IMR-90 (cell line): Measurements from ENCODE around the gene CTDP1. TPM values are rescaled to one million over a fixed set of nuclear protein-coding genes. Genes with fewer than 3 reads are reported as not detected.

ENCODE experiments used
- ATAC-seq: fragments of 200-7000 bp; cut with Tn5 transposase; 2 replicates; pipeline ENCODE4 v1.9.1; 2020; ENCODE audit warnings: low read depth, mild to moderate bottlenecking, moderate library complexity
- BruUV-seq: library from RNA; stranded (reverse); fragments of 400-500 nt; replicated peaks from 2 replicates; lab custom pipeline; 2021; lab: Mats Ljungman, UMichigan
- CTCF ChIA-PET: fragments of 300-600 bp; formaldehyde crosslinking; extraction: SDS; loops from one replicate; lab custom pipeline; 2021; ENCODE audit warnings: antibody characterized with exemption; lab: Yijun Ruan, JAX
- POLR2A ChIA-PET: fragments of 300-600 bp; sonication (Branson Sonifier 250); formaldehyde crosslinking; loops from one replicate; lab custom pipeline; 2022; ENCODE audit warnings: antibody characterized with exemption; ENCODE audit not compliant: unreplicated experiment; lab: Charles Lee
- DNase-seq: peaks from one replicate; pipeline ENCODE4 v3.0.0; 2013
- H2AFZ ChIP-seq: replicated peaks from 2 replicates; pipeline ENCODE3; 2013; ENCODE audit warnings: low read length, mild to moderate bottlenecking; ENCODE audit not compliant: poor library complexity
- H2AK5ac ChIP-seq: 2 replicates; pipeline ENCODE4 v1.6.1; 2013; ENCODE audit warnings: low read depth, low read length, inconsistent platforms
- H2AK9ac ChIP-seq: replicated peaks from 2 replicates; pipeline ENCODE3; 2013; ENCODE audit warnings: mild to moderate bottlenecking, low read depth, low read length, moderate library complexity; ENCODE audit not compliant: poor library complexity
- H2BK120ac ChIP-seq: 2 replicates; pipeline ENCODE4 v1.6.1; 2013; ENCODE audit warnings: low read depth, low read length, inconsistent platforms
- H2BK15ac ChIP-seq: 3 replicates; pipeline ENCODE4 v1.6.1; 2013; ENCODE audit warnings: low read depth, low read length, inconsistent platforms
- H2BK20ac ChIP-seq: 2 replicates; pipeline ENCODE4 v1.6.1; 2013; ENCODE audit warnings: low read depth, mild to moderate bottlenecking, inconsistent platforms, low read length, moderate library complexity
- H2BK5ac ChIP-seq: 2 replicates; pipeline ENCODE4 v1.6.1; 2013; ENCODE audit warnings: mild to moderate bottlenecking, low read depth, low read length, inconsistent platforms; ENCODE audit not compliant: poor library complexity, severe bottlenecking
- H3K14ac ChIP-seq: replicated peaks from 2 replicates; pipeline ENCODE4 v1.6.1; 2013; ENCODE audit warnings: low read depth, low read length, inconsistent platforms
- H3K18ac ChIP-seq: 2 replicates; pipeline ENCODE4 v1.6.1; 2013; ENCODE audit warnings: low read depth, low read length, control low read depth
- H3K23ac ChIP-seq: 2 replicates; pipeline ENCODE4 v1.6.1; 2013; ENCODE audit warnings: low read depth, low read length, inconsistent platforms
- H3K27ac ChIP-seq: 2 replicates; pipeline ENCODE4 v1.5.1; 2013; ENCODE audit warnings: mild to moderate bottlenecking, control low read depth, low read length; ENCODE audit not compliant: insufficient read depth
- H3K27me3 ChIP-seq: 2 replicates; pipeline ENCODE4 v1.6.1; 2013; ENCODE audit warnings: low read length; ENCODE audit not compliant: control insufficient read depth, insufficient read depth
- H3K36me3 ChIP-seq: 2 replicates; pipeline ENCODE4 v1.6.1; 2013; ENCODE audit warnings: low read length, mixed read lengths; ENCODE audit not compliant: control insufficient read depth, insufficient read depth
- H3K4ac ChIP-seq: 2 replicates; pipeline ENCODE4 v1.6.1; 2013; ENCODE audit warnings: low read depth, low read length, inconsistent platforms
- H3K4me1 ChIP-seq: 2 replicates; pipeline ENCODE4 v1.6.1; 2013; ENCODE audit warnings: low read length, mixed read lengths; ENCODE audit not compliant: control insufficient read depth, insufficient read depth
- H3K4me2 ChIP-seq: 2 replicates; pipeline ENCODE4 v1.6.1; 2013; ENCODE audit warnings: low read depth, mild to moderate bottlenecking, control low read depth, low read length, moderate library complexity
- H3K4me3 ChIP-seq: 2 replicates; pipeline ENCODE4 v1.5.1; 2013; ENCODE audit warnings: low read depth, mild to moderate bottlenecking, control low read depth, low read length, moderate library complexity; ENCODE audit not compliant: insufficient read depth
- H3K56ac ChIP-seq: 2 replicates; pipeline ENCODE4 v1.6.1; 2013; ENCODE audit warnings: low read length, inconsistent platforms; ENCODE audit not compliant: insufficient read depth; ENCODE audit errors: extremely low read depth
- H3K79me1 ChIP-seq, 2 experiments: 2 replicates each; pipeline ENCODE4 v1.6.1; 2013; ENCODE audit warnings: low read length in 2 of 2, inconsistent platforms in 1 of 2, low read depth in 1 of 2
- H3K9ac ChIP-seq: 2 replicates; pipeline ENCODE4 v1.6.1; 2013; ENCODE audit warnings: low read depth, low read length, control low read depth
- H3K9me1 ChIP-seq: 2 replicates; pipeline ENCODE4 v1.6.1; 2013; ENCODE audit warnings: low read length, inconsistent platforms; ENCODE audit not compliant: insufficient read depth
- H3K9me3 ChIP-seq: 2 replicates; pipeline ENCODE4 v1.6.1; 2013; ENCODE audit warnings: low read length; ENCODE audit not compliant: control insufficient read depth, insufficient read depth
- H4K20me1 ChIP-seq: 2 replicates; pipeline ENCODE4 v1.6.1; 2013; ENCODE audit warnings: low read length, inconsistent platforms; ENCODE audit not compliant: insufficient read depth
- H4K5ac ChIP-seq: 2 replicates; pipeline ENCODE4 v1.6.1; 2013; ENCODE audit warnings: mild to moderate bottlenecking, low read depth, low read length, control low read depth
- H4K8ac ChIP-seq, 2 experiments: 2 replicates each; pipeline ENCODE4 v1.6.1; 2013; ENCODE audit warnings: low read depth in 2 of 2, low read length in 2 of 2, control low read depth in 1 of 2, inconsistent platforms in 1 of 2
- H4K91ac ChIP-seq: 2 replicates; pipeline ENCODE4 v1.6.1; 2013; ENCODE audit warnings: low read depth, low read length, inconsistent platforms; ENCODE audit not compliant: insufficient read depth
- BHLHE40 ChIP-seq: fragments of 150-350 bp; IDR thresholded peaks from 2 replicates; pipeline ENCODE4 v1.6.1; 2016; ENCODE audit warnings: mild to moderate bottlenecking, low read depth, low read length
- CEBPB ChIP-seq: IDR thresholded peaks from 2 replicates; pipeline ENCODE4 v1.6.1; 2012; ENCODE audit warnings: low read depth, low read length, improper control_type of control experiment
- CHD1 ChIP-seq: IDR thresholded peaks from 2 replicates; pipeline ENCODE4 v1.6.1; 2012; ENCODE audit warnings: low read depth, low read length, improper control_type of control experiment
- CTCF ChIP-seq: conservative IDR thresholded peaks from 2 replicates; pipeline ENCODE4 v1.5.1; 2012; ENCODE audit warnings: mild to moderate bottlenecking, low read depth, low read length, improper control_type of control experiment
- FOS ChIP-seq: fragments of 150-350 bp; IDR thresholded peaks from 2 replicates; pipeline ENCODE4 v1.6.1; 2016; ENCODE audit warnings: low read depth, low read length
- MAFK ChIP-seq: IDR thresholded peaks from 2 replicates; pipeline ENCODE4 v1.6.1; 2012; ENCODE audit warnings: low read depth, low read length, improper control_type of control experiment
- MXI1 ChIP-seq: IDR thresholded peaks from 2 replicates; pipeline ENCODE4 v1.6.1; 2012; ENCODE audit warnings: low read depth, mild to moderate bottlenecking, low read length, moderate library complexity, borderline replicate concordance
- NFE2L2 ChIP-seq: fragments of 150-350 bp; IDR thresholded peaks from 2 replicates; pipeline ENCODE4 v1.6.1; 2016; ENCODE audit warnings: low read depth, mild to moderate bottlenecking, low read length
- POLR2A ChIP-seq: IDR thresholded peaks from 2 replicates; pipeline ENCODE4 v1.6.1; 2012; ENCODE audit warnings: mild to moderate bottlenecking, low read depth, low read length
- RCOR1 ChIP-seq: IDR thresholded peaks from 2 replicates; pipeline ENCODE4 v1.6.1; 2012; ENCODE audit warnings: mild to moderate bottlenecking, low read length, improper control_type of control experiment; ENCODE audit not compliant: insufficient replicate concordance
- RFX5 ChIP-seq: IDR thresholded peaks from 2 replicates; pipeline ENCODE4 v1.8.0; 2012; ENCODE audit warnings: low read depth, mild to moderate bottlenecking, low read length, moderate library complexity
- SMC3 ChIP-seq: fragments of 150-350 bp; IDR thresholded peaks from 2 replicates; pipeline ENCODE4 v1.6.1; 2016; ENCODE audit warnings: low read depth, mild to moderate bottlenecking, antibody characterized with exemption, low read length, moderate library complexity
- USF2 ChIP-seq: fragments of 150-350 bp; IDR thresholded peaks from 2 replicates; pipeline ENCODE4 v1.6.1; 2017; ENCODE audit warnings: mild to moderate bottlenecking, antibody characterized with exemption, low read length, low read depth
- WGBS, 2 experiments: methylation state at CpG; one replicate each; pipeline versions ENCODE4 v1.1.5 to v1.1.7; 2013; ENCODE audit warnings: missing lambda C conversion rate in 2 of 2; ENCODE audit not compliant: insufficient read length in 1 of 2; ENCODE audit errors: extremely low coverage in 2 of 2; 5-methylcytosine and 5-hydroxymethylcytosine counted together
- dilution Hi-C: fragments of 300-500 bp; cut with HindIII; formaldehyde crosslinking; loops from one replicate; pipeline ENCODE4 v1.14.3; 2018; ENCODE audit warnings: low sequenced_read_pairs; ENCODE audit not compliant: unreplicated experiment
- in situ Hi-C: fragments of 300-500 bp; cut with MboI; formaldehyde crosslinking; loops from 3 replicates; pipeline ENCODE4 v1.14.3; 2019; ENCODE audit warnings: low sequenced_read_pairs, inconsistent platforms, mixed read lengths
- intact Hi-C: fragments of 100-400 bp; cut with micrococcal nuclease; formaldehyde crosslinking; loops from 2 replicates; pipeline ENCODE4 v1.10.0; 2022
- polyA plus RNA-seq, 3 experiments: library from polyadenylated mRNA; depleted of rRNA; stranded (reverse); fragments of >200 nt; gene quantifications; 2 replicates each; pipeline ENCODE4 v1.2.3, GENCODE V29; 2012; ENCODE audit warnings: low replicate concordance in 1 of 3
- total RNA-seq: library from RNA; depleted of rRNA; stranded (reverse); fragments of >200 nt; gene quantifications from 2 replicates; pipeline ENCODE4 v1.2.3, GENCODE V29; 2012

CTDP1 gene
- total and polyA plus RNA-seq, 2 of the 4 experiments (the other 2 are of a cell fraction): 13.4 to 17.6 TPM

GRCh38 chr18:79778291-79778791 is 98.7 kb downstream of the CTDP1 start:
- Histone ChIP-seq H3K4me1 (no peaks in the 10 kb centered on the region), H3K4me3 (no peak overlapping the region), H3K9ac (no peak overlapping the region), H3K56ac (no peak overlapping the region), H2AK9ac (no peak overlapping the region), H3K4ac (no peak overlapping the region), H3K9me1 (no peaks in the 10 kb centered on the region), H3K4me2 (no peak overlapping the region), H2BK20ac (no peak overlapping the region), H3K14ac (no peak overlapping the region), H4K8ac (no peak overlapping the region), H3K18ac (no peak overlapping the region), H3K23ac (no peak overlapping the region), H3K27me3 (peaks cover 29% of the 10 kb centered on the region), H3K79me1 (no peaks in the 10 kb centered on the region), H2BK120ac (no peak overlapping the region), H4K5ac (no peak overlapping the region), H4K91ac (no peak overlapping the region), H4K20me1 (no peaks in the 10 kb centered on the region), H3K9me3 (peaks cover 5% of the 10 kb centered on the region; the same call in 1 of the 2 replicates), H3K36me3 (no peaks in the 10 kb centered on the region), H2BK15ac (no peak overlapping the region), H2AK5ac (no peak overlapping the region), H3K27ac (no peak overlapping the region), H2BK5ac (no peak overlapping the region), H2AFZ (no peak overlapping the region)
- intact Hi-C loops (no loop called here), dilution Hi-C loops (no loop called here), in situ Hi-C loops (no loop called here)
- BruUV-seq: no TSS peak
- ATAC-seq (no peak), DNase-seq (no peak)
- TF ChIP-seq CTCF (no peak), BHLHE40 (no peak), RCOR1 (no peak), MAFK (no peak), RFX5 (no peak), CHD1 (no peak), USF2 (no peak), SMC3 (no peak), POLR2A (no peak), NFE2L2 (no peak), CEBPB (no peak), MXI1 (no peak), FOS (no peak)
- CTCF ChIA-PET: no interaction called here
- POLR2A ChIA-PET: no interaction called here
- WGBS, 2 experiments: 67% methylated on average over 17 of the region's 26 CpGs; no CpG with 5 or more reads in 1 of the 2 experiments
